ENCODE measurements around the gene PSMB1. TPM values are rescaled to one million over a fixed set of nuclear protein-coding genes. Genes with fewer than 3 reads are reported as not detected.
"Not testable (repeated sequence)": the region's sequence is repeated elsewhere in the genome, so short reads cannot be mapped to it uniquely, and the experiment has no call there.

The PSMB1 gene
- total and polyA plus RNA-seq, 2 donors = 190 to 248 TPM

DNA sequence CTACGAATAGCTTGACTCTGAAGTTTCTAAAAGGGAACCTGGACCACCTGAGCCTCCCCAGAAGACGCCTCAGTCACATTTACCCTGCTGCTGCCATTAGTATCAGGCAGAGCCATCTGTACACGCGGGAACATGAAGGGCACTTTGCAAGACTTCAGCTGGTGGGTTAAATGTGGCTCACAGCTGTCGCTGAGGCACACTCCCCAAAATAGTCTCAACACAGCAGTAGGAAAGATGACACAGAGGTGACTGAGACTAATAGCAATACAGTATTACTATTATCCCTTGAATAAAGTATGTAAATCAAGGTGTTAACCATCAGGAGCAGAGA is 29.0 kb downstream of the PSMB1 start:
- H3K4me1 ChIP-seq (ENCODE audit: insufficient read depth) = no peaks in the 10 kb centered on the region
- no peak for DNase-seq (ENCODE audit: extremely low spot score)
- WGBS = 81% methylated on average over 5 of the region's 5 CpGs
- no peak overlapping the region for H3K4me3 ChIP-seq (ENCODE audit: low read depth, low read length)
- no peaks in the 10 kb centered on the region for H3K36me3 ChIP-seq (ENCODE audit: insufficient read depth)
- H3K27ac ChIP-seq (ENCODE audit: low read depth) = no peak overlapping the region

DNA sequence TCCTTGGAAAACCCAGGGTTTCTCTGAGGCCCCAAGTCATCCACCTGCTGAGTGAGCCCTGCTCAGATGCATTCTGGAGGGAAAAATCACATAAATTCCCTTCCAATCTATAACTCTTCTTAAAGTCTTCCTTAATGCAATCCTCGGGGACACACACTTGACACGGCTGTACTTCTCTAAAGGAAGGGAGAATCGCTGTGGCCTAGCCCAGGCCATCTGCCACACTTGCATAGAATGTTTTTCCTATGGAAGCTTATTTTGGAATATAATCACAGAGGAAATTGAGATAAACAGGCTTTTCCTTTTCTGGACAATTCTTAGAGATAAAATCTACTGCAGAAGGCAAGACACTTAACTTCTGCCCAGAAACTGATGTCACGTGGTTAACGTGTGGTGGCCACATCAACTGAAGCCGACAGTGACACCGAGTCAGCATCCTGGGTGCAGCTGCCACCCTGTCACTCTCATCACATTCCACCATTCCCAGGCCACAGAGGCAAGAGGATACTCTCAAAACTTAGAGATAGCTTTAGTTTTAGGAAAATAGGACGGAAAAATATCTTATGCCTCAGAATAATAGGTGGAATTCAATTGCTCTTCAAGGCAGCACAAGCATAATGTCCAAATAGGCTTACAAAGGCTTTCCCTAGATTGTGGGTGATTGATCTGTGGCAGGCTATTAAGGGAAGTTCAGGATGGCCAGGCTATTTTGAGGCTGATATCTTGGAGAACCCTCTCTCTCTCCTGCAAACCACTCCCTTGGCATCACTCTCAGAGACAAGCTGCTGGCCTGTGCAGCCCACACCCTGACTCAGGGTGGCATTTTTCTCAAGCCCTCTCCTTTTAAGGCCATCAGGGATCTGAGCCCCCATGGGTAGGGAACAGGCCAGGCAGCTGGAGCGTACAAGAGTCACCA is 29.6 kb downstream of the PSMB1 start:
- Histone ChIP-seq H3K27ac (ENCODE audit: low read depth) (no peak overlapping the region), H3K36me3 (ENCODE audit: insufficient read depth) (no peaks in the 10 kb centered on the region), H3K4me1 (ENCODE audit: insufficient read depth) (no peaks in the 10 kb centered on the region), H3K4me3 (ENCODE audit: low read depth, low read length) (no peak overlapping the region)
- 54% methylated on average over 9 of the region's 9 CpGs for WGBS
- DNase-seq (ENCODE audit: extremely low spot score) = no peak

- no peaks in the 10 kb centered on the region for H3K36me3 ChIP-seq (ENCODE audit: insufficient read depth)
- no peak for DNase-seq (ENCODE audit: extremely low spot score)
- no peaks in the 10 kb centered on the region for H3K4me1 ChIP-seq (ENCODE audit: insufficient read depth)
- H3K27ac ChIP-seq (ENCODE audit: low read depth) = no peak overlapping the region
- 77% methylated on average over 10 of the region's 10 CpGs for WGBS
- H3K4me3 ChIP-seq (ENCODE audit: low read depth, low read length) = no peak overlapping the region
Measured at GRCh38 chr6:170522565-170523183, 30.4 kb downstream of the PSMB1 start.

DNA sequence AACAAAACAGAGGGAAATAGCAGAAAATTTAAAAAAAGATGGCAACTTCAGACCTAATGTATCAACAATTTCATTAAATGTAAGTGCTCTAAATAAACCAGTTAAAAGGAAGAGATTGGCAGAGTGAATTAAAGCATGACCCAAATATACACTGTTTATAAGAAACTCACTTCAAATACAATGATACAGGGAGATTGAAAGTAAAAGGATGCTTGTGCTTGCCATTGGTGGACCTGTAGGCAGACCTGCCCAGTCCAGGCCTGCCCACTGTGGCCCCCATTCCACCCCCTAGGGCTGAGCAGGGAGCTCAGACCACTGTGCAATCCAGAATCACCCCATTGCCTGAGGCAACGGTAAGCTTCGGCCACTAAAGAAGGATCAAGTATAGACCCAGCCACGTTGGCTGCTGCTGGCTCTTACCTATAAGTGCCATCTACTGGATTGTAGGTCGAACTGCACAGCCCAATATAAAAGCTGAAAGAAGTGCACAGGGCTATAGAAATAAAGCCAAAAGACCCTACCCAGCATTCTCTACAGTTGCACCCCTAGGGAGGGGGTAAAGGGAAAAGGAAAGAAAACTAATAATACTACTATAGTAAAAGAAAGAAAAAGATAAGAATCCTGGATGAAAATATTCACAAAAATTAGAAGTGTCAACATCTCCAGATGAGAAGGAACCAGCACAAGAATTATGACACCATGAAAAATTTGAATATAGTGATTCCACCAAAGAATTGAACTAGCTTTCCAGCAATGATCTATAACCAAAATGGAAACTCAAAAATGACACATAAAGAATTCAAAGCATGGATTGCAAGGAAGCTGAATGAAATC is 36.1 kb downstream of the PSMB1 start:
- WGBS = 1% methylated on average over 4 of the region's 4 CpGs
- no peak for DNase-seq (ENCODE audit: extremely low spot score)
- no peaks in the 10 kb centered on the region for H3K36me3 ChIP-seq (ENCODE audit: insufficient read depth)
- H3K4me3 ChIP-seq (ENCODE audit: low read depth, low read length) = no peak overlapping the region
- no peak overlapping the region for H3K27ac ChIP-seq (ENCODE audit: low read depth)
- H3K4me1 ChIP-seq (ENCODE audit: insufficient read depth) = no peaks in the 10 kb centered on the region

DNA sequence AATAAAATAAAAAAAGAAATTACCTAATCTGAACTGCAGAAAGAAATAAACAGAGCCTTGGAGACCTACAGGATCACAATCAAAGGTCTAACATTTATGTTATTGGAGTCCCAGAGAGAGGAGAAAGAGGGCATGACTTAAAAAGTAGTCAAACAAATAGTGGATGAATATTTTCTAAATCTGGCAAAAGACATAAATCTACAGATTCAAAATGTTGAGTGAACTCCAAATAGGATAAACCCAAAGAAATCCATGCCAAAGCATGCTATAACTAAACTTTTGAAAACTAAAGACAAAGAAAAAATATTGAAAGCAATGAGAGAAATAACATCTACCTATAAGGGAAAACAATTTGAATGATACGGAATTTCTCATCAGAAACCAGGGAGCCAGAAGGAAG is 38.2 kb downstream of the PSMB1 start:
- 92% methylated on average over 1 of the region's 1 CpG for WGBS
- no peak for DNase-seq (ENCODE audit: extremely low spot score)

DNA sequence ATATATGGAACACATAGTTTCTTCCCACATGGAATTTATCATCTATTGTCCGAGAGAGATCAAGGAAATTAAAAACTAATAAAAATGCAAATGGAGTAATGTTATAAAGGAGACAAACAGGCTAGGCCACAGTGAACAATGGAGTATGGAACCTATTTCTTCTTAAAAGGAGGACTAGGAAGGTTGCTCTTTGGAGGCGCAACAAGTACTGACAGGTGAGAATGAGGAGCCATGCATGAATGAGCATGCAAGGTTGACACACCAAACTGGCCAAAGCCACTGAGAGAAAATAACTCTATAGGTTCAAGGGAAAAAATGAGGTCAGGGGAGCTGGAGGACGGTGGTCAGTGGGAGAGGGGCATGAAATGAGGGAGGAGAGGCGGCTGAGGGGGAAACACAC is 40.9 kb downstream of the PSMB1 start:
- Histone ChIP-seq H3K4me3 (ENCODE audit: low read depth, low read length) (no peak overlapping the region), H3K4me1 (ENCODE audit: insufficient read depth) (no peaks in the 10 kb centered on the region), H3K27ac (ENCODE audit: low read depth) (no peak overlapping the region), H3K36me3 (ENCODE audit: insufficient read depth) (no peaks in the 10 kb centered on the region)
- DNase-seq (ENCODE audit: extremely low spot score) = no peak
- WGBS = 89% methylated on average over 4 of the region's 4 CpGs

More for the DNA sequence above, 38.2 kb downstream of the PSMB1 start:
- H3K36me3 ChIP-seq (ENCODE audit: insufficient read depth) = no peaks in the 10 kb centered on the region
- H3K4me3 ChIP-seq (ENCODE audit: low read depth, low read length) = no peak overlapping the region
- H3K4me1 ChIP-seq (ENCODE audit: insufficient read depth) = no peaks in the 10 kb centered on the region
- H3K27ac ChIP-seq (ENCODE audit: low read depth) = no peak overlapping the region

DNA sequence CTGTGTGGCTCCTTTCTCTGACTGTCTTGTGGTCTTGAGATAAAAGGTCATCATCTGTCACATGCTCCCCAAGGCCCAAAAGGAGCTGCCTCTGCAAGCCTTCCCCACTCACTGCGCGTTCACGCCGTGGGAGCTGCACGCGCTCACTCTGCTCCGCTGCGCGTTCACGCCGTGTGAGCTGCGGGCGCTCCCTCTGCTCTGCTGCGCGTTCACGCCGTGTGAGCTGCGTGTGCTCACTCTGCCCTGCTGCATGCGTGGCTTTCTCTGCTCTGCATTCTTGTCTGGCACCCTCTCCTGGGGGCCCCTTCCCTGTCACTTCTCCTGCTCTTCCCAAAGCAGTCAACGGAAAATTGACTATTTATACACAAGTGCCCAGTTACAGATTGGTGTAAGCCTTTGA is 42.5 kb downstream of the PSMB1 start:
- H3K27ac ChIP-seq (ENCODE audit: low read depth) = no peak overlapping the region
- H3K4me1 ChIP-seq (ENCODE audit: insufficient read depth) = no peaks in the 10 kb centered on the region
- no peak overlapping the region for H3K4me3 ChIP-seq (ENCODE audit: low read depth, low read length)
- H3K36me3 ChIP-seq (ENCODE audit: insufficient read depth) = no peaks in the 10 kb centered on the region
- no peak for DNase-seq (ENCODE audit: extremely low spot score)
- 71% methylated on average over 20 of the region's 20 CpGs for WGBS

DNA sequence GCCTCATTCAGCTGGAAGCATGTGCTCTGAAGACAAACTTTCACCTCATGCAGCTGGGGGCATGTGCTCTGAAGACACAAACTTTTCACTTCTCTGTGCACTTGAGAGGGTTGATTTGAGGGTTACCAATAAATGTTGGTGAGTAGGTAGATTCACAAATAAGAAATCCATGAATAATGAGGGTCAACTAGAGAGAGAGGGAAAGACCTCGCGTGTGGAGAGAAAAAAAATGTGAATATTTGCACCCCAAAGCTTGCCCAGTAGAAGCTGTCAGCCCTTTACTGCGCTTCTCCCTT is 43.4 kb downstream of the PSMB1 start:
- Histone ChIP-seq H3K27ac (ENCODE audit: low read depth) (no peak overlapping the region), H3K4me3 (ENCODE audit: low read depth, low read length) (no peak overlapping the region), H3K4me1 (ENCODE audit: insufficient read depth) (no peaks in the 10 kb centered on the region), H3K36me3 (ENCODE audit: insufficient read depth) (no peaks in the 10 kb centered on the region)
- no peak for DNase-seq (ENCODE audit: extremely low spot score)
- WGBS = 93% methylated on average over 3 of the region's 3 CpGs

DNA sequence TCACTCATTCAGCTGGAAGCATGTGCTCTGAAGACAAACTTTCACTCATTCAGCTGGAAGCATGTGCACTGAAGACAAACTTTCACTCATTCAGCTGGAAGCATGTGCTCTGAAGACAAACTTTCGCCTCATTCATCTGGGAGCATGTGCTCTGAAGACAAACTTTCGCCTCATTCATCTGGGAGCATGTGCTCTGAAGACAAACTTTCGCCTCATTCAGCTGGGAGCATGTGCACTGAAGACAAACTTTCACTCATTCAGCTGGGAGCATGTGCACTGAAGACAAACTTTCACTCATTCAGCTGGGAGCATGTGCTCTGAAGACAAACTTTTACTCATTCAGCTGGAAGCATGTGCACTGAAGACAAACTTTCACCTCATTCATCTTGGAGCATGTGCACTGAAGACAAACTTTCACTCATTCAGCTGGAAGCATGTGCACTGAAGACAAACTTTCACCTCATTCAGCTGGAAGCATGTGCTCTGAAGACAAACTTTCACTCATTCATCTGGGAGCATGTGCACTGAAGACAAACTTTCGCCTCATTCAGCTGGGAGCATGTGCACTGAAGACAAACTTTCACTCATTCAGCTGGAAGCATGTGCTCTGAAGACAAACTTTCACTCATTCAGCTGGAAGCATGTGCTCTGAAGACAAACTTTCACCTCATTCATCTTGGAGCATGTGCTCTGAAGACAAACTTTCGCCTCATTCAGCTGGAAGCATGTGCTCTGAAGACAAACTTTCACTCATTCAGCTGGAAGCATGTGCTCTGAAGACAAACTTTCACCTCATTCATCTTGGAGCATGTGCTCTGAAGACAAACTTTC is 44.0 kb downstream of the PSMB1 start:
- H3K4me1 ChIP-seq (ENCODE audit: insufficient read depth); DNase-seq (ENCODE audit: extremely low spot score); H3K4me3 ChIP-seq (ENCODE audit: low read depth, low read length); H3K27ac ChIP-seq (ENCODE audit: low read depth); H3K36me3 ChIP-seq (ENCODE audit: insufficient read depth): not testable (repeated sequence)
- WGBS = 87% methylated on average over 5 of the region's 5 CpGs

GRCh38 chr6:170508275-170508674 is 44.8 kb downstream of the PSMB1 start:
- not testable (repeated sequence) for DNase-seq (ENCODE audit: extremely low spot score); H3K36me3 ChIP-seq (ENCODE audit: insufficient read depth); H3K4me3 ChIP-seq (ENCODE audit: low read depth, low read length); H3K27ac ChIP-seq (ENCODE audit: low read depth); H3K4me1 ChIP-seq (ENCODE audit: insufficient read depth)
- 100% methylated on average over 1 of the region's 1 CpG for WGBS

DNA sequence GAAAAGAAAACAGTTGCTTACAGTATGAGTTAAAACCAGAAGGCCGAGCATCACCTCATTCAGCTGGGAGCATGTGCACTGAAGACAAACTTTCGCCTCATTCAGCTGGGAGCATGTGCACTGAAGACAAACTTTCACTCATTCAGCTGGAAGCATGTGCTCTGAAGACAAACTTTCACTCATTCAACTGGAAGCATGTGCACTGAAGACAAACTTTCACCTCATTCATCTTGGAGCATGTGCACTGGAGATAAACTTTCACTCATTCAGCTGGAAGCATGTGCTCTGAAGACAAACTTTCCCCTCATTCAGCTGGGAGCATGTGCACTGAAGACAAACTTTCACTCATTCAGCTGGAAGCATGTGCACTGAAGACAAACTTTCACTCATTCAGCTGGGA is 45.4 kb downstream of the PSMB1 start:
- not testable (repeated sequence) for DNase-seq (ENCODE audit: extremely low spot score); H3K4me1 ChIP-seq (ENCODE audit: insufficient read depth); H3K27ac ChIP-seq (ENCODE audit: low read depth); H3K36me3 ChIP-seq (ENCODE audit: insufficient read depth); H3K4me3 ChIP-seq (ENCODE audit: low read depth, low read length)
- WGBS = 89% methylated on average over 2 of the region's 2 CpGs

- 78% methylated on average over 4 of the region's 4 CpGs for WGBS
- Histone ChIP-seq H3K4me1 (ENCODE audit: insufficient read depth) (no peaks in the 10 kb centered on the region), H3K4me3 (ENCODE audit: low read depth, low read length) (no peak overlapping the region), H3K36me3 (ENCODE audit: insufficient read depth) (no peaks in the 10 kb centered on the region), H3K27ac (ENCODE audit: low read depth) (no peak overlapping the region)
- DNase-seq (ENCODE audit: extremely low spot score) = no peak
Measured at GRCh38 chr6:170506446-170506845, 46.7 kb downstream of the PSMB1 start.

- WGBS = 27% methylated on average over 9 of the region's 9 CpGs
- Histone ChIP-seq H3K36me3 (ENCODE audit: insufficient read depth) (no peaks in the 10 kb centered on the region), H3K27ac (ENCODE audit: low read depth) (no peak overlapping the region), H3K4me1 (ENCODE audit: insufficient read depth) (no peaks in the 10 kb centered on the region), H3K4me3 (ENCODE audit: low read depth, low read length) (no peak overlapping the region)
- DNase-seq (ENCODE audit: extremely low spot score) = no peak
Measured at GRCh38 chr6:170505306-170505705, 47.8 kb downstream of the PSMB1 start.

Data from urinary bladder (tissue), 4 donors.